Measurements from ENCODE around the gene FMO2.
"Not testable (repeated sequence)": the region's sequence is repeated elsewhere in the genome, so short reads cannot be mapped to it uniquely, and the experiment has no call there.

FMO2 gene

DNA sequence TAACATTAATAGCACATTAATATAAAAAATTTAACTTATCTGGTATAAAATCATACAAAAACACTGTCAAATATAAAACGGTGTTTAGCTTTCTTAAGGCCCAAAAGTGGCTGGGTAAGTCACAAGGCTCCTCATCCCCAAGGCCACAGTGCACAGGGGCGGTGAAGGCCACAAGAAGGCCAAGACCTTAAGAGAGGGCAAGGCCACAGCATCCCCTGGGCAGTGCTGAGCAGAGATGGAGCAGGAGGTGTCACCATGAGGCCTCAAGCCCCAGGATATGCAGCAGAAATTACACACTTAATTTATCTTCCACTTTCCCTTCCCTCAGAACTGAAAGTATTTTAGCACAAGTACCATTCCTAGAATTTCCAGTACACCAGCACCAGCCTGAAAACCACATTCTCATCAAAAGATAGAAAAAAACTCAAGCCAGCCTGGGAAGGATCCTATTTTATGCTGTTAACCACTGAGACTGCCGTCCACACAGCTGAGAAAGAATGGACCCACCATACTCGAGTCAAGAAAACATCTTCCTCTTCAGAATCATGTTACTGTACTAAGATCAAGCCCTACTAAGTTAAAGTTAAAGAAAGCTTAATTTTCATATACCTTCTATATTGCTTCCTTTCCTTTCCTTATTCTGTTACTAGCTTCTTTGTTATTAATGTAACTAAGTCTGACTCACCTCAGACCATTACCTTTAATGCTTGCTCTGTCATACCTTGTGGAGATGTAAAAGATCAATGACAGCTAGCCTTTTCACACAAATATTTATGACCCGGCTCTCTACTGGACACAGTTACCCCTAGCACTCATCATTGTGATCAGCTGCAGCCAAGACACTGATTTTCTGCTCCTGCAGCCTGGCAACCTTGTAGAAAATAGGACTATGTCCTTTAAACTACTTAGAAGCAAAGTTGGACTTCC lies 36.8 kb downstream of the FMO2 start:
- no peaks in the 10 kb centered on the region for H3K79me1 ChIP-seq (ENCODE audit: low read depth, low read length)
- no peaks in the 10 kb centered on the region for H3K36me3 ChIP-seq (replicated peaks in 1 of 2; ENCODE audit: control insufficient read depth in 2 of 2, insufficient read depth in 2 of 2, low read length in 2 of 2)
- peak overlapping the region; percentile 93 for H3K4ac ChIP-seq (ENCODE audit: low read length)
- H2BK5ac ChIP-seq (ENCODE audit: low read length), result no peak overlapping the region
- H3K23ac ChIP-seq (ENCODE audit: low read depth, low read length, poor library complexity), result no peak overlapping the region
- peak overlapping the region; percentile 78 for H2AK5ac ChIP-seq (ENCODE audit: low read depth, low read length)
- no peak for DNase-seq (ENCODE audit: low spot score)
- peak overlapping the region; percentile 0 for H2AFZ ChIP-seq (ENCODE audit: low read length)
- H2BK15ac ChIP-seq (ENCODE audit: low read length), result no peak overlapping the region
- peak overlapping the region; percentile 74 for H3K18ac ChIP-seq (ENCODE audit: low read length)
- no peak overlapping the region for H3K9ac ChIP-seq (ENCODE audit: low read depth, low read length, poor library complexity)
- H3K14ac ChIP-seq (ENCODE audit: low read length), result no peak overlapping the region
- no CpG with 5 or more reads among the region's 5 CpGs for WGBS, 2 donors (ENCODE audit: extremely low coverage in 2 of 2, insufficient read length in 2 of 2, insufficient replicate concordance in 1 of 2)
- H4K8ac ChIP-seq (ENCODE audit: low read depth, low read length), result no peak overlapping the region
- H3K4me3 ChIP-seq (ENCODE audit: low read length in 2 of 2), result no peak overlapping the region
- no peak overlapping the region for H2BK12ac ChIP-seq (ENCODE audit: low read length)
- peaks cover 0 to 3% of the 10 kb centered on the region in 2 donors for H3K9me3 ChIP-seq (replicated peaks in 1 of 2; ENCODE audit: control insufficient read depth in 2 of 2, insufficient read depth in 1 of 2, low read depth in 1 of 2, low read length in 2 of 2)
- H4K91ac ChIP-seq (ENCODE audit: low read depth, low read length, poor library complexity), result no peak overlapping the region
- H2BK120ac ChIP-seq (ENCODE audit: low read depth, low read length), result peak overlapping the region; percentile 99
- H3K27me3 ChIP-seq (ENCODE audit: control insufficient read depth in 3 of 3, insufficient read depth in 3 of 3, low read depth in 1 of 3, low read length in 3 of 3), result no peaks in the 10 kb centered on the region
- no peak overlapping the region for H3K4me2 ChIP-seq (ENCODE audit: insufficient read depth, low read length, poor library complexity, severe bottlenecking)
- peak overlapping the region; percentile 13 for H3K27ac ChIP-seq (replicated peaks; ENCODE audit: low read length)
- peaks cover 4 to 6% of the 10 kb centered on the region in 2 donors for H3K4me1 ChIP-seq (ENCODE audit: control insufficient read depth in 2 of 2, insufficient read depth in 1 of 2, low read depth in 1 of 2, low read length in 2 of 2)

- peaks cover 4 to 6% of the 10 kb centered on the region in 2 donors for H3K4me1 ChIP-seq (ENCODE audit: control insufficient read depth in 2 of 2, insufficient read depth in 1 of 2, low read depth in 1 of 2, low read length in 2 of 2)
- DNase-seq (ENCODE audit: low spot score), result no peak
Observed at GRCh38 chr1:171222936-171223335, 37.8 kb downstream of the FMO2 start.

GRCh38 chr1:171224257-171224656 lies 39.2 kb downstream of the FMO2 start:
- not testable (repeated sequence) for H2AK5ac ChIP-seq (ENCODE audit: low read depth, low read length); H3K18ac ChIP-seq (ENCODE audit: low read length); H3K14ac ChIP-seq (ENCODE audit: low read length); H3K4me3 ChIP-seq (ENCODE audit: low read length in 2 of 2); H3K4me2 ChIP-seq (ENCODE audit: insufficient read depth, low read length, poor library complexity, severe bottlenecking); H3K79me1 ChIP-seq (ENCODE audit: low read depth, low read length); H4K91ac ChIP-seq (ENCODE audit: low read depth, low read length, poor library complexity); DNase-seq (ENCODE audit: low spot score); H3K9ac ChIP-seq (ENCODE audit: low read depth, low read length, poor library complexity); H3K36me3 ChIP-seq (replicated peaks in 1 of 2; ENCODE audit: control insufficient read depth in 2 of 2, insufficient read depth in 2 of 2, low read length in 2 of 2); H2BK120ac ChIP-seq (ENCODE audit: low read depth, low read length); H4K8ac ChIP-seq (ENCODE audit: low read depth, low read length); H3K4ac ChIP-seq (ENCODE audit: low read length); H3K9me3 ChIP-seq (replicated peaks in 1 of 2; ENCODE audit: control insufficient read depth in 2 of 2, insufficient read depth in 1 of 2, low read depth in 1 of 2, low read length in 2 of 2); H3K23ac ChIP-seq (ENCODE audit: low read depth, low read length, poor library complexity); H2BK5ac ChIP-seq (ENCODE audit: low read length); H3K4me1 ChIP-seq (ENCODE audit: control insufficient read depth in 2 of 2, insufficient read depth in 1 of 2, low read depth in 1 of 2, low read length in 2 of 2); H2AFZ ChIP-seq (ENCODE audit: low read length); H3K27me3 ChIP-seq (ENCODE audit: control insufficient read depth in 3 of 3, insufficient read depth in 3 of 3, low read depth in 1 of 3, low read length in 3 of 3); H2BK15ac ChIP-seq (ENCODE audit: low read length); H2BK12ac ChIP-seq (ENCODE audit: low read length); H3K27ac ChIP-seq (replicated peaks; ENCODE audit: low read length)
- no CpG with 5 or more reads among the region's 4 CpGs for WGBS, 2 donors (ENCODE audit: extremely low coverage in 2 of 2, insufficient read length in 2 of 2, insufficient replicate concordance in 1 of 2)

More at GRCh38 chr1:171222936-171223335, 37.8 kb downstream of the FMO2 start:
- H2BK12ac ChIP-seq (ENCODE audit: low read length), result no peak overlapping the region
- no peak overlapping the region for H3K27ac ChIP-seq (replicated peaks; ENCODE audit: low read length)
- H3K4me3 ChIP-seq (ENCODE audit: low read length in 2 of 2), result no peak overlapping the region
- peak overlapping the region; percentile 48 for H2AFZ ChIP-seq (ENCODE audit: low read length)
- no peak overlapping the region for H3K9ac ChIP-seq (ENCODE audit: low read depth, low read length, poor library complexity)
- no peak overlapping the region for H2BK120ac ChIP-seq (ENCODE audit: low read depth, low read length)
- H3K23ac ChIP-seq (ENCODE audit: low read depth, low read length, poor library complexity), result no peak overlapping the region
- H3K18ac ChIP-seq (ENCODE audit: low read length), result no peak overlapping the region
- H3K4ac ChIP-seq (ENCODE audit: low read length), result no peak overlapping the region
- no peak overlapping the region for H4K91ac ChIP-seq (ENCODE audit: low read depth, low read length, poor library complexity)
- no peaks in the 10 kb centered on the region for H3K27me3 ChIP-seq (ENCODE audit: control insufficient read depth in 3 of 3, insufficient read depth in 3 of 3, low read depth in 1 of 3, low read length in 3 of 3)
- no peak overlapping the region for H2BK15ac ChIP-seq (ENCODE audit: low read length)
- peaks cover 0 to 2% of the 10 kb centered on the region in 2 donors for H3K9me3 ChIP-seq (replicated peaks in 1 of 2; ENCODE audit: control insufficient read depth in 2 of 2, insufficient read depth in 1 of 2, low read depth in 1 of 2, low read length in 2 of 2)
- H2AK5ac ChIP-seq (ENCODE audit: low read depth, low read length), result no peak overlapping the region
- no peak overlapping the region for H2BK5ac ChIP-seq (ENCODE audit: low read length)
- no CpG with 5 or more reads among the region's 5 CpGs for WGBS, 2 donors (ENCODE audit: extremely low coverage in 2 of 2, insufficient read length in 2 of 2, insufficient replicate concordance in 1 of 2)
- no peak overlapping the region for H4K8ac ChIP-seq (ENCODE audit: low read depth, low read length)
- no peaks in the 10 kb centered on the region for H3K36me3 ChIP-seq (replicated peaks in 1 of 2; ENCODE audit: control insufficient read depth in 2 of 2, insufficient read depth in 2 of 2, low read length in 2 of 2)
- no peak overlapping the region for H3K14ac ChIP-seq (ENCODE audit: low read length)
- no peak overlapping the region for H3K4me2 ChIP-seq (ENCODE audit: insufficient read depth, low read length, poor library complexity, severe bottlenecking)
- H3K79me1 ChIP-seq (ENCODE audit: low read depth, low read length), result no peaks in the 10 kb centered on the region

DNA sequence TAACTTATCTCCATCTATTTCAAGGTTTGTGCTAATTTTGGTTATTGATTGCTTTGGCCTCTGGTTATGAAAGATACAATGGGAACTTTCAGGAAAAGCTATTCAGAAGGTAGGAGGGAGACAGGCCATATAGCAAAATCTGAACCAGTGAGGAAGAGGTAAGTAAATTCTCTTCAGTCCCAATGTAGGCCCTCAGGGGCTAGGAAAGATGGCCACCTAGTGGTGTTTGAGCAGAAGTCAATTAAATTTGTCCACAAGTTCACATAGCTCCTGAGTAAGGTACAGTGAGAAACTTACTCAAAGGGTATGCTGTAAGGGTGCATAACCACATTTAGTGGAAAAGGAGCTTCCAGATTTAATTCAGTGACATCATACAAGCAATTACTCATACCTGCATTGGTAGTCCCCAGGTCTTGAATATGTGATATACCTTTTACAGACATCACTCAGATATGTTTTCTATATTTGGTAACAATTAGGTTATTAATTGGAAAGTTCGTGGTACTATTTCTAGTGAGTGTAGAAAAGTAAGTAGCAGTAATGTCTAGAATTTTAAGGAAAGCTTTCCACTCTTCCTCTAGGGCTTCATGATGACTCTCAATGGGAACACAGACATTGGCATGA lies 41.8 kb downstream of the FMO2 start:
- no peak overlapping the region for H2BK120ac ChIP-seq (ENCODE audit: low read depth, low read length)
- no peak overlapping the region for H2BK5ac ChIP-seq (ENCODE audit: low read length)
- H2AFZ ChIP-seq (ENCODE audit: low read length), result no peak overlapping the region
- no peak overlapping the region for H3K27ac ChIP-seq (replicated peaks; ENCODE audit: low read length)
- no peak overlapping the region for H3K14ac ChIP-seq (ENCODE audit: low read length)
- H3K4me2 ChIP-seq (ENCODE audit: insufficient read depth, low read length, poor library complexity, severe bottlenecking), result no peak overlapping the region
- no peak overlapping the region for H3K4ac ChIP-seq (ENCODE audit: low read length)
- no peak overlapping the region for H3K4me3 ChIP-seq (ENCODE audit: low read length in 2 of 2)
- H2BK15ac ChIP-seq (ENCODE audit: low read length), result no peak overlapping the region
- no peak overlapping the region for H4K91ac ChIP-seq (ENCODE audit: low read depth, low read length, poor library complexity)
- no peak overlapping the region for H3K9ac ChIP-seq (ENCODE audit: low read depth, low read length, poor library complexity)
- DNase-seq (ENCODE audit: low spot score), result peak; percentile 43
- H2BK12ac ChIP-seq (ENCODE audit: low read length), result no peak overlapping the region
- H3K9me3 ChIP-seq (replicated peaks in 1 of 2; ENCODE audit: control insufficient read depth in 2 of 2, insufficient read depth in 1 of 2, low read depth in 1 of 2, low read length in 2 of 2), result no peaks in the 10 kb centered on the region
- no CpG with 5 or more reads among the region's 1 CpG for WGBS, 2 donors (ENCODE audit: extremely low coverage in 2 of 2, insufficient read length in 2 of 2, insufficient replicate concordance in 1 of 2)
- no peaks in the 10 kb centered on the region for H3K27me3 ChIP-seq (ENCODE audit: control insufficient read depth in 3 of 3, insufficient read depth in 3 of 3, low read depth in 1 of 3, low read length in 3 of 3)
- H4K8ac ChIP-seq (ENCODE audit: low read depth, low read length), result no peak overlapping the region
- H3K23ac ChIP-seq (ENCODE audit: low read depth, low read length, poor library complexity), result no peak overlapping the region
- H2AK5ac ChIP-seq (ENCODE audit: low read depth, low read length), result no peak overlapping the region
- H3K79me1 ChIP-seq (ENCODE audit: low read depth, low read length), result no peaks in the 10 kb centered on the region
- no peaks in the 10 kb centered on the region for H3K36me3 ChIP-seq (replicated peaks in 1 of 2; ENCODE audit: control insufficient read depth in 2 of 2, insufficient read depth in 2 of 2, low read length in 2 of 2)
- H3K4me1 ChIP-seq (ENCODE audit: control insufficient read depth in 2 of 2, insufficient read depth in 1 of 2, low read depth in 1 of 2, low read length in 2 of 2), result no peaks in the 10 kb centered on the region
- no peak overlapping the region for H3K18ac ChIP-seq (ENCODE audit: low read length)
